NT2/D1 (cell line): Measurements from ENCODE around the gene KYAT1.

Experiments used
- YY1 ChIP-seq: IDR thresholded peaks from 2 replicates; pipeline ENCODE4 v1.6.1; 2011; ENCODE audit not compliant: insufficient read length, insufficient read depth
- ZNF274 ChIP-seq: IDR thresholded peaks from 2 replicates; pipeline ENCODE4 v1.6.1; 2011; ENCODE audit warnings: mild to moderate bottlenecking, low read depth, low read length

- no peak for TF ChIP-seq ZNF274
- no peak for TF ChIP-seq YY1
Measured at GRCh38 chr9:128886211-128886891, 4.6 kb upstream of the KYAT1 start.
